ENCODE measurements around the gene FCRL2. TPM values are rescaled to one million over a fixed set of nuclear protein-coding genes. Genes with fewer than 3 reads are reported as not detected.

Gene FCRL2
- polyA plus RNA-seq, 4 donors = 0.08 TPM; not detected in 3

Other genes starting within 250 kb of the FCRL2 start
- under 1 TPM in 3 of 4 donors, not detected in 1; 0.06 to 0.17 (median 0.14) TPM for gene FCRL5, start 224.6 kb downstream of the FCRL2 start, polyA plus RNA-seq (ENCODE audit: insufficient read length in 4 of 4)
- gene FCRL4, start 179.0 kb downstream of the FCRL2 start, polyA plus RNA-seq (ENCODE audit: insufficient read length in 4 of 4) = not detected
- under 1 TPM in 3 of 4 donors, not detected in 1; 0.13 to 0.18 (median 0.16) TPM for gene FCRL3, start 76.4 kb downstream of the FCRL2 start, polyA plus RNA-seq (ENCODE audit: insufficient read length in 4 of 4)
- under 1 TPM in 3 of 4 donors, not detected in 1; 0.11 to 0.27 (median 0.14) TPM for gene FCRL1, start 43.0 kb upstream of the FCRL2 start, polyA plus RNA-seq (ENCODE audit: insufficient read length in 4 of 4)
- under 1 TPM in 1 of 4 donors, not detected in 3; 0.28 TPM for gene CD5L, start 64.7 kb upstream of the FCRL2 start, polyA plus RNA-seq (ENCODE audit: insufficient read length in 4 of 4)
- 100 to 1,000 TPM; 167 to 186 (median 179) TPM for gene KIRREL1, start 216.5 kb upstream of the FCRL2 start, polyA plus RNA-seq (ENCODE audit: insufficient read length in 4 of 4)

Measured in left renal cortex interstitium (tissue), 4 donors.